Kidney (tissue), 14 donors: ENCODE results near the gene HOXB3. TPM values are rescaled to one million over a fixed set of nuclear protein-coding genes. Genes with fewer than 3 reads are reported as not detected.

Experiments used
- DNase-seq, 5 donors: peaks; one replicate each; pipeline ENCODE4 v3.0.0-alpha.2; 2013 to 2020
- FAIRE-seq: peaks from 2 replicates; lab custom pipeline; 2012; peaks lifted over from hg19 to GRCh38; lab: Jason Lieb, UNC
- H3K27ac ChIP-seq, 2 donors: one replicate each; pipeline ENCODE4 v1.7.0; 2013; ENCODE audit warnings: low read depth in 2 of 2, low read length in 2 of 2, inconsistent platforms in 1 of 2
- H3K27me3 ChIP-seq: one replicate; pipeline ENCODE4 v1.7.1; 2013; ENCODE audit warnings: low read length, inconsistent platforms; ENCODE audit not compliant: control insufficient read depth, insufficient read depth
- H3K36me3 ChIP-seq, 3 donors: one replicate each; pipeline versions ENCODE4 v1.7.0 to v1.7.1; 2013; ENCODE audit warnings: low read length in 3 of 3, control low read depth in 1 of 3, inconsistent platforms in 1 of 3; ENCODE audit not compliant: insufficient read depth in 3 of 3, control insufficient read depth in 2 of 3
- H3K4me1 ChIP-seq, 3 donors: one replicate each; pipeline versions ENCODE4 v1.7.0 to v1.7.1; 2013; ENCODE audit warnings: low read length in 3 of 3, inconsistent platforms in 1 of 3, low read depth in 1 of 3; ENCODE audit not compliant: control insufficient read depth in 2 of 3, insufficient read depth in 2 of 3
- H3K4me3 ChIP-seq, 3 donors: one replicate each; pipeline versions ENCODE4 v1.7.0 to v1.8.1; 2013; ENCODE audit warnings: low read length in 3 of 3, control low read depth in 1 of 3, inconsistent platforms in 1 of 3
- H3K9ac ChIP-seq, 3 donors: one replicate each; pipeline versions ENCODE4 v1.7.0 to v1.7.1; 2013; ENCODE audit warnings: low read length in 3 of 3, control low read depth in 1 of 3, inconsistent platforms in 1 of 3
- H3K9me3 ChIP-seq, 3 donors: one replicate each; pipeline versions ENCODE4 v1.7.0 to v1.7.1; 2013; ENCODE audit warnings: low read length in 3 of 3, control low read depth in 1 of 3, inconsistent platforms in 1 of 3; ENCODE audit not compliant: control insufficient read depth in 2 of 3, insufficient read depth in 1 of 3
- intact Hi-C: fragments of 100-400 bp; cut with DNase I; formaldehyde crosslinking; loops from one replicate; pipeline ENCODE4 v1.11.1; 2022
- polyA plus RNA-seq: library from polyadenylated mRNA; stranded (reverse); fragments of 350-450 nt; fragmentation: Illumina TruSeq; extraction: RNeasy Lipid Tissue Mini Kit (QIAGEN cat#74804); gene quantifications from one replicate; pipeline ENCODE4 v1.2.3, GENCODE V29; 2014; ENCODE audit warnings: low read depth, low replicate concordance; ENCODE audit not compliant: insufficient read depth
- total RNA-seq: library from RNA; stranded (reverse); fragmentation: NEBNext Ultra II Directional; extraction: Animal tissue kit (Norgen Biotek cat#: 25700); gene quantifications from one replicate; pipeline ENCODE4 v1.2.1, GENCODE V29; 2021
- TF ChIP-seq, protein P1 (sequence below): IDR thresholded peaks from 3 replicates; pipeline ENCODE4 v1.5.1; 2012; ENCODE audit warnings: mild to moderate bottlenecking, moderate library complexity, borderline replicate concordance; ENCODE audit not compliant: insufficient read depth; ENCODE audit errors: extremely low read depth
- donor health status: control.
- donor health status: control.
- donor health status: control.
- donor health status: control.
- donor health status: control.
- donor health status: DM: yes; HTN: yes; CAD: no.
- donor health status: Normal renal cell carcinoma (clear cell type).

HOXB3 gene
- total and polyA plus RNA-seq, 2 donors from 2014 or later, result 12.1 to 99.0 TPM

DNA sequence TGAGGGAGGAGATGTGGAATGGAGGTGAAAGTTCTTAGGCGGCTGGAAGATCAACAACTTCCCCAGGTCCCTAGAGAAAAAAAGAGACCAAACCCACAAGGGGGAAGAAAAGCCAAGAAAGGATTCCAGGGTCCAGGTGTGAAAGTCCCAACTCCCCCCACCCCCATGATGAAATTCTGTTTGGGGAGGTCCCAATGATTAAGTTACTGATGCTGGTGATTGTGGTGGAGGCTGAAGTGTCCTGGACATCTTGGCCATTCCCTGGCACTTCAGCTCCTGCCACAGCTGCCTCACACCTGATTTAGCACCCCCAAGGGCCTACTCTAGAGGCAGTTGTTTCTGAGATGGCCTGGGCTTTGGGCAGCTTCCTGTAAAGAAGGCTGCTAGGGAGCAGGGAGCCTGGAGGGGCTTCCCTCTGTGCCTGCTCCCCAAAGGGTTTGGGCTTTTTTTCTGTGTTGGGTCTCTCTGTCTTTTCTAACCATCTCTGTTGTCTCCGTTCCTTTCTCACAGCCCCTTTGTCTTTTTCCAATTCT, 25.0 kb downstream of the HOXB3 start:
- Histone ChIP-seq H3K36me3 (peaks cover 2 to 8% (median 5%) of the 10 kb centered on the region in 3 donors), H3K4me3 (peak overlapping the region in 2 of 3 donors; percentile 39 to 45), H3K27me3 (no peaks in the 10 kb centered on the region), H3K4me1 (peaks cover 41 to 62% (median 51%) of the 10 kb centered on the region in 3 donors), H3K9me3 (no peaks in the 10 kb centered on the region), H3K27ac (peak overlapping the region; percentile 19 to 77), H3K9ac (peak overlapping the region in 1 of 3 donors; percentile 65)
- FAIRE-seq (no peak), DNase-seq (no peak)
- intact Hi-C loops, result no loop called here
- TF ChIP-seq, protein P1, sequence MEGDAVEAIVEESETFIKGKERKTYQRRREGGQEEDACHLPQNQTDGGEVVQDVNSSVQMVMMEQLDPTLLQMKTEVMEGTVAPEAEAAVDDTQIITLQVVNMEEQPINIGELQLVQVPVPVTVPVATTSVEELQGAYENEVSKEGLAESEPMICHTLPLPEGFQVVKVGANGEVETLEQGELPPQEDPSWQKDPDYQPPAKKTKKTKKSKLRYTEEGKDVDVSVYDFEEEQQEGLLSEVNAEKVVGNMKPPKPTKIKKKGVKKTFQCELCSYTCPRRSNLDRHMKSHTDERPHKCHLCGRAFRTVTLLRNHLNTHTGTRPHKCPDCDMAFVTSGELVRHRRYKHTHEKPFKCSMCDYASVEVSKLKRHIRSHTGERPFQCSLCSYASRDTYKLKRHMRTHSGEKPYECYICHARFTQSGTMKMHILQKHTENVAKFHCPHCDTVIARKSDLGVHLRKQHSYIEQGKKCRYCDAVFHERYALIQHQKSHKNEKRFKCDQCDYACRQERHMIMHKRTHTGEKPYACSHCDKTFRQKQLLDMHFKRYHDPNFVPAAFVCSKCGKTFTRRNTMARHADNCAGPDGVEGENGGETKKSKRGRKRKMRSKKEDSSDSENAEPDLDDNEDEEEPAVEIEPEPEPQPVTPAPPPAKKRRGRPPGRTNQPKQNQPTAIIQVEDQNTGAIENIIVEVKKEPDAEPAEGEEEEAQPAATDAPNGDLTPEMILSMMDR, result no peak

DNA sequence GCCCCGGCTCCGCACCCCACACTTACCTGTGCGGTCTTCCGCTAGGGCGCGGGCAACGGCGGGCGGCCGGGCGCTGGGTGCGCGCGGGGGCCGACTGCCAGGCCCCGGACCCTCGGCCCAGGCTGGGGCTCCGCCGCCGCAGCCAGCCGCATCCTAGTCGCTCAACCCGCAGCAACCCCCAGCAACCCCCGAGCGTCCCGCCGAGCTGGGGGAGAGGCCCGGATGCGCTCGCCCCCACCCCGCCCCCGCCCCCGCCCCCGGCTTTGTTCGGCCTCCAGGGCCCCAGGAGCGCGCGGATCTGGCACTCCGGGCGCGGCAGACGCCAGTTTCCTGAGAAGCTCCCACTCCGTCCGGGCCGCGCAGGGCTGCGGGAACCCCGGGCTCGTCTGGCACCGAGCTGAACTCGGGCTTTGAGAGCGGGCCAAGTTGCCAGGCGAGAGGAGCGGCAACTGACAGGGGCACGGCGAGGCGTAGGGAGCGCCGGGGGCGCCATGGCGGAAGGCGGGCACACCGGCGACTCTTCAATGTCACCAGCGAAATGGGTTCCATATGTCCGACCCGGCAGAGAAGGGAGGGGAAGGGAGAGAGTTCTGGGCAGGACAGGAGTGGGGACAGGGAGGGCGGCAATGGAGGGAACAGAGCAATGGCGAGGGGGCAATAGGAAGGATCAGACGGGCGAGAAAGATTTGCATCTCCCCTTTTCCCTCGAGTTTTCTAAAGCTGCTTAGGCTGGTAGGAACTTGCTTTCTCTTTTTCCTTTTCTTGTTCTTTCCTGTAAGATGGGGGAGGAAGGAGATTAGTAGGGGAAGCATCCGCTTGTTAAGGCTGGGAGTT, 25.6 kb downstream of the HOXB3 start:
- intact Hi-C loops, result no loop called here
- TF ChIP-seq, protein P1, result no peak
- Histone ChIP-seq H3K27ac (peak overlapping the region; percentile 77 to 78), H3K36me3 (peaks cover 2 to 8% (median 5%) of the 10 kb centered on the region in 3 donors), H3K9me3 (no peaks in the 10 kb centered on the region), H3K4me3 (peak overlapping the region; percentile 39 to 54 (median 45)), H3K27me3 (no peaks in the 10 kb centered on the region), H3K4me1 (peaks cover 41 to 62% (median 56%) of the 10 kb centered on the region in 3 donors), H3K9ac (peak overlapping the region in 2 of 3 donors; percentile 61 to 65)
- DNase-seq, result peak in 2 of 5 donors; percentile 53 to 79
- no peak for FAIRE-seq

DNA sequence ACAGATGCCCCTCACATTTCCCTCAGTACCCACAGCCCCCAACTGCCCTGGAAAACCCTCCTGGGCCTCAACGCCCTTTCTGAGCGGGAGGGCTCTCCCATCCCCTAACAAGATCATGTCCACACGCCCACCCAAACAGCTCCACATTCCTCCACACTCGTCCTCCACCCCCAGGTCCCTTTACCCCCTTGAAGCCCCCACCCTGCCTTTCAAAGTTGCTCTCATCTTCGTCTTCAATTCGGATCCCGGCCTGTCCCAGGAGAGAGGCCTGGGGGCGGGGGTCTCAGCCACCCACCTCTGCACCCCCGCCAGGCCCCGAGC, 26.2 kb downstream of the HOXB3 start:
- no peak for DNase-seq
- peaks cover 41 to 66% (median 59%) of the 10 kb centered on the region in 3 donors for H3K4me1 ChIP-seq

More for the DNA sequence above, 26.2 kb downstream of the HOXB3 start:
- H3K9ac ChIP-seq, result peak overlapping the region in 1 of 3 donors; percentile 4
- H3K27ac ChIP-seq, result peak overlapping the region; percentile 28 to 39
- no peaks in the 10 kb centered on the region for H3K9me3 ChIP-seq
- no peaks in the 10 kb centered on the region for H3K27me3 ChIP-seq
- intact Hi-C loops, result no loop called here
- peaks cover 2 to 8% (median 5%) of the 10 kb centered on the region in 3 donors for H3K36me3 ChIP-seq
- no peak for FAIRE-seq
- TF ChIP-seq, protein P1, result no peak
- no peak overlapping the region for H3K4me3 ChIP-seq
